ENCODE data around the gene URB2. TPM values are rescaled to one million over a fixed set of nuclear protein-coding genes. Genes with fewer than 3 reads are reported as not detected.

URB2 gene
- total RNA-seq, 4 donors from 2014 or later, result 6.0 to 12.1 (median 9.2) TPM

- H3K36me3 ChIP-seq, result peaks cover 0 to 4% of the 10 kb centered on the region in 2 donors
- no peaks in the 10 kb centered on the region for H3K27me3 ChIP-seq
- peak; percentile 61 for ATAC-seq
- WGBS, 2 donors (ENCODE audit: low coverage in 1 of 2), result 0% methylated on average over 7 to 21 of the region's 86 CpGs
- peaks cover 5 to 62% (median 15%) of the 10 kb centered on the region in 3 donors for H3K4me1 ChIP-seq
- no peak for TF ChIP-seq EP300 (IDR thresholded peaks at IDR 0.05)
- no peak for TF ChIP-seq POLR2AphosphoS5 (IDR thresholded peaks at IDR 0.05)
- TF ChIP-seq CTCF (IDR thresholded peaks at IDR 0.05), result no peak
- no peak for TF ChIP-seq POLR2A (IDR thresholded peaks at IDR 0.05)
- no peaks in the 10 kb centered on the region for H3K9me3 ChIP-seq
- H3K4me3 ChIP-seq, result peak overlapping the region; percentile 80 to 83
- H3K27ac ChIP-seq, result peak overlapping the region; percentile 66 to 96 (median 94)
These were observed 754 bp upstream of the URB2 start for GRCh38 chr1:229625071-229625914.

- no peak for ATAC-seq
- no peaks in the 10 kb centered on the region for H3K27me3 ChIP-seq
- WGBS, 2 donors (ENCODE audit: low coverage in 1 of 2), result 1 to 3% methylated on average over 4 of the region's 4 CpGs
- no peaks in the 10 kb centered on the region for H3K9me3 ChIP-seq
- peak overlapping the region in 2 of 4 donors; percentile 94 for H3K27ac ChIP-seq
- peak overlapping the region; percentile 80 to 83 for H3K4me3 ChIP-seq
- peaks cover 0 to 4% of the 10 kb centered on the region in 2 donors for H3K36me3 ChIP-seq
- TF ChIP-seq EP300 (IDR thresholded peaks at IDR 0.05) (no peak), POLR2AphosphoS5 (IDR thresholded peaks at IDR 0.05) (no peak), POLR2A (IDR thresholded peaks at IDR 0.05) (no peak), CTCF (IDR thresholded peaks at IDR 0.05) (no peak)
- peaks cover 5 to 45% (median 12%) of the 10 kb centered on the region in 3 donors for H3K4me1 ChIP-seq
These were observed 956 bp downstream of the URB2 start for GRCh38 chr1:229627003-229627402.

GRCh38 chr1:229629261-229629660 lies 3.2 kb downstream of the URB2 start:
- Histone ChIP-seq H3K4me3 (no peak overlapping the region), H3K36me3 (peaks cover 0 to 11% of the 10 kb centered on the region in 2 donors), H3K4me1 (peaks cover 4 to 23% (median 8%) of the 10 kb centered on the region in 3 donors), H3K27ac (no peak overlapping the region), H3K9me3 (no peaks in the 10 kb centered on the region), H3K27me3 (no peaks in the 10 kb centered on the region)
- TF ChIP-seq POLR2A (IDR thresholded peaks at IDR 0.05) (no peak), POLR2AphosphoS5 (IDR thresholded peaks at IDR 0.05) (no peak), EP300 (IDR thresholded peaks at IDR 0.05) (no peak), CTCF (IDR thresholded peaks at IDR 0.05) (no peak)
- 82 to 86% methylated on average over 2 of the region's 2 CpGs for WGBS, 2 donors (ENCODE audit: low coverage in 1 of 2)
- no peak for ATAC-seq

GRCh38 chr1:229631148-229631547 lies 5.1 kb downstream of the URB2 start:
- Histone ChIP-seq H3K4me1 (peaks cover 0 to 14% (median 8%) of the 10 kb centered on the region in 3 donors), H3K27me3 (no peaks in the 10 kb centered on the region), H3K36me3 (peaks cover 0 to 30% of the 10 kb centered on the region in 2 donors), H3K27ac (no peak overlapping the region), H3K9me3 (no peaks in the 10 kb centered on the region), H3K4me3 (no peak overlapping the region)
- no peak for ATAC-seq
- WGBS, 2 donors (ENCODE audit: low coverage in 1 of 2), result 80 to 93% methylated on average over 2 to 3 of the region's 3 CpGs
- TF ChIP-seq POLR2A (IDR thresholded peaks at IDR 0.05) (no peak), POLR2AphosphoS5 (IDR thresholded peaks at IDR 0.05) (no peak), EP300 (IDR thresholded peaks at IDR 0.05) (no peak), CTCF (IDR thresholded peaks at IDR 0.05) (no peak)

GRCh38 chr1:229631966-229632365 lies 5.9 kb downstream of the URB2 start:
- Histone ChIP-seq H3K9me3 (no peaks in the 10 kb centered on the region), H3K27ac (no peak overlapping the region), H3K4me1 (peaks cover 0 to 8% (median 5%) of the 10 kb centered on the region in 3 donors), H3K36me3 (peaks cover 0 to 38% of the 10 kb centered on the region in 2 donors), H3K4me3 (no peak overlapping the region), H3K27me3 (no peaks in the 10 kb centered on the region)
- no peak for ATAC-seq
- TF ChIP-seq EP300 (IDR thresholded peaks at IDR 0.05) (no peak), CTCF (IDR thresholded peaks at IDR 0.05) (no peak), POLR2AphosphoS5 (IDR thresholded peaks at IDR 0.05) (no peak), POLR2A (IDR thresholded peaks at IDR 0.05) (no peak)
- WGBS, 2 donors (ENCODE audit: low coverage in 1 of 2), result 86 to 94% methylated on average over 6 of the region's 6 CpGs

Measured in gastroesophageal sphincter (tissue), 4 donors.